Body of pancreas (tissue), 4 donors: ENCODE results near the gene LNX1.

ENCODE experiments used
- POLR2A ChIP-seq, 3 donors: fragments of 450-650 bp; IDR thresholded peaks; one replicate each; pipeline ENCODE4 v1.6.1; 2016; ENCODE audit warnings: antibody characterized with exemption in 3 of 3, mild to moderate bottlenecking in 2 of 3
- TF ChIP-seq, protein P1 (sequence below), 7 experiments: fragments of 450-650 bp in 4 of 7; fragments of 200-600 bp in 3 of 7; sonication (generic) in 3 of 7; IDR thresholded peaks; one replicate each; pipeline ENCODE4 v1.5.1; 2016 to 2019; ENCODE audit warnings: antibody characterized with exemption in 7 of 7

DNA sequence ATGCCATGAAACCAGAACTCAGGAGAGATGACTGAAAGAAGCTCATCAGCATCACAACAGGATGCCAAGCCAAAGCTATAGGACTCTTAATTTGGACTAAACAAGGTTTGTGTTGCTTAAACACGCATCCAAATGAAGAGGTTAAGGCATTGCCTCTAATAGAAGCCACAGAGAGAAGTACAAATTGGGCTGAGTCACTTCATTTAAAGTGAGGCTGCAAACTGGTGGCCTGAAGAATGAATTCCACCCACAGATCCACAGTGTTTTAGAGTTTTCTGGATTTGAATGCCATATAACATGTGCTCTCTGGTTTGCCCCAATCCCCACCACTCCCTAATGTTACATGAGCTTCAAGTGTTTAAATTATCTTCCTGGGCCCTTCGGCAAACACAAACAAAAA is 110.4 kb downstream of the LNX1 start:
- TF ChIP-seq, protein P1, sequence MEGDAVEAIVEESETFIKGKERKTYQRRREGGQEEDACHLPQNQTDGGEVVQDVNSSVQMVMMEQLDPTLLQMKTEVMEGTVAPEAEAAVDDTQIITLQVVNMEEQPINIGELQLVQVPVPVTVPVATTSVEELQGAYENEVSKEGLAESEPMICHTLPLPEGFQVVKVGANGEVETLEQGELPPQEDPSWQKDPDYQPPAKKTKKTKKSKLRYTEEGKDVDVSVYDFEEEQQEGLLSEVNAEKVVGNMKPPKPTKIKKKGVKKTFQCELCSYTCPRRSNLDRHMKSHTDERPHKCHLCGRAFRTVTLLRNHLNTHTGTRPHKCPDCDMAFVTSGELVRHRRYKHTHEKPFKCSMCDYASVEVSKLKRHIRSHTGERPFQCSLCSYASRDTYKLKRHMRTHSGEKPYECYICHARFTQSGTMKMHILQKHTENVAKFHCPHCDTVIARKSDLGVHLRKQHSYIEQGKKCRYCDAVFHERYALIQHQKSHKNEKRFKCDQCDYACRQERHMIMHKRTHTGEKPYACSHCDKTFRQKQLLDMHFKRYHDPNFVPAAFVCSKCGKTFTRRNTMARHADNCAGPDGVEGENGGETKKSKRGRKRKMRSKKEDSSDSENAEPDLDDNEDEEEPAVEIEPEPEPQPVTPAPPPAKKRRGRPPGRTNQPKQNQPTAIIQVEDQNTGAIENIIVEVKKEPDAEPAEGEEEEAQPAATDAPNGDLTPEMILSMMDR (IDR thresholded peaks at IDR 0.05): no peak
- TF ChIP-seq POLR2A (IDR thresholded peaks at IDR 0.05): no peak
